ENCODE measurements around the gene PROCA1. TPM values are rescaled to one million over a fixed set of nuclear protein-coding genes. Genes with fewer than 3 reads are reported as not detected.
"Not testable (repeated sequence)": the region's sequence is repeated elsewhere in the genome, so short reads cannot be mapped to it uniquely, and the experiment has no call there.

The PROCA1 gene
- total RNA-seq, 1 donor from 2014 or later = 12.5 TPM

- DNase-seq (ENCODE audit: low spot score) = no peak
- Histone ChIP-seq H3K79me2 (ENCODE audit: low read depth) (peaks cover 48% of the 10 kb centered on the region), H3K36me3 (peaks cover 7% of the 10 kb centered on the region), H3K4me3 (peak overlapping the region; percentile 69), H2AFZ (replicated peaks) (no peak overlapping the region), H3K27me3 (no peaks in the 10 kb centered on the region), H4K20me1 (ENCODE audit: low read depth) (peaks cover 55% of the 10 kb centered on the region), H3K27ac (peak overlapping the region; percentile 89), H3K9me3 (ENCODE audit: low read depth) (no peaks in the 10 kb centered on the region), H3K4me2 (peak overlapping the region; percentile 85), H3F3A (ENCODE audit: low read depth) (peaks cover 83% of the 10 kb centered on the region), H3K9ac (peak overlapping the region; percentile 56), H3K4me1 (peaks cover 36% of the 10 kb centered on the region)
- Mint-ChIP-seq H3K9me3 (no peaks in the 10 kb centered on the region), H3K27me3 (ENCODE audit: insufficient read depth, low read depth) (no peaks in the 10 kb centered on the region), H3K27ac (peak overlapping the region; percentile 73), H3K4me1 (peaks cover 54% of the 10 kb centered on the region), H3K4me3 (peak overlapping the region; percentile 90), H3K36me3 (peaks cover 22% of the 10 kb centered on the region)
- TF ChIP-seq, protein P1, sequence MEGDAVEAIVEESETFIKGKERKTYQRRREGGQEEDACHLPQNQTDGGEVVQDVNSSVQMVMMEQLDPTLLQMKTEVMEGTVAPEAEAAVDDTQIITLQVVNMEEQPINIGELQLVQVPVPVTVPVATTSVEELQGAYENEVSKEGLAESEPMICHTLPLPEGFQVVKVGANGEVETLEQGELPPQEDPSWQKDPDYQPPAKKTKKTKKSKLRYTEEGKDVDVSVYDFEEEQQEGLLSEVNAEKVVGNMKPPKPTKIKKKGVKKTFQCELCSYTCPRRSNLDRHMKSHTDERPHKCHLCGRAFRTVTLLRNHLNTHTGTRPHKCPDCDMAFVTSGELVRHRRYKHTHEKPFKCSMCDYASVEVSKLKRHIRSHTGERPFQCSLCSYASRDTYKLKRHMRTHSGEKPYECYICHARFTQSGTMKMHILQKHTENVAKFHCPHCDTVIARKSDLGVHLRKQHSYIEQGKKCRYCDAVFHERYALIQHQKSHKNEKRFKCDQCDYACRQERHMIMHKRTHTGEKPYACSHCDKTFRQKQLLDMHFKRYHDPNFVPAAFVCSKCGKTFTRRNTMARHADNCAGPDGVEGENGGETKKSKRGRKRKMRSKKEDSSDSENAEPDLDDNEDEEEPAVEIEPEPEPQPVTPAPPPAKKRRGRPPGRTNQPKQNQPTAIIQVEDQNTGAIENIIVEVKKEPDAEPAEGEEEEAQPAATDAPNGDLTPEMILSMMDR (IDR thresholded peaks at IDR 0.05) = peak; percentile 10
- TF ChIP-seq EZH2 (IDR thresholded peaks at IDR 0.05) = no peak
- TF ChIP-seq EZH2phosphoT487 (IDR thresholded peaks at IDR 0.05) = no peak
These were observed 13.5 kb upstream of the PROCA1 start for GRCh38 chr17:28725166-28725659.

DNA sequence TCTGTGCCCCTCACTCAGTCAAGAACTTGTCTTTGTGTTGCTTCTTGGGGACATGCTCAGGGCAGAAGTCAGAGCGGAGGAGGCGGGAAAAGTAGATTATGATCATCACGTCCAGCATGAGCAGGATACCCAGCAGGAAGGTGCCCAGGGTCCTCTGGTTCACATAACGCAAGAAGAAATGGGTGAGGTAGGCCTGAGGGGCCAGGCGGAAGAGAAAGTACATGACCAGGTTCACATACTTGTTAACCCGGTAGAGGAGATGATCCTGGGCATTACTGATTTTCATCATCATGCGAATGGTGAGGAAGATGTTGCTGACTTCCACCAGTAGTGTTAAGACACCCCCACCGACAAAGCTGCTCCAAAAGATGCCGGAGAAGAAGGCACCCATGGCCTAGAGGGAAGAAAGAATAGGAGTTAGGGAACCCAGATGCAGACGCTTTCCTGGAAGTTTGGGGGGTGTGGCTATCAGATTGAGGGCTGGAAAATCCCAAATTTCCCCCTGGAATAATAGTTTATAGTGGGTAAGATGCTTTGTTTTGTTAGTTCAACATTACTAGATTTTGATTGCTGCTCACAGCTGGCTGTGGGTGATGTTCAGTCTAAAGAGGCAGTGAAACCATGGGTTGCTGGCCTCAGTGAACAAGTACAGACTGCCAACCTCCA lies 12.9 kb upstream of the PROCA1 start:
- H3K27ac ChIP-seq = no peak overlapping the region
- H3K4me3 Mint-ChIP-seq = peak overlapping the region; percentile 90
- H3F3A ChIP-seq (ENCODE audit: low read depth) = peaks cover 83% of the 10 kb centered on the region
- no peaks in the 10 kb centered on the region for H3K27me3 Mint-ChIP-seq (ENCODE audit: insufficient read depth, low read depth)
- no peak overlapping the region for H3K27ac Mint-ChIP-seq
- peaks cover 26% of the 10 kb centered on the region for H3K36me3 Mint-ChIP-seq
- H3K36me3 ChIP-seq = peaks cover 7% of the 10 kb centered on the region
- no peak overlapping the region for H2AFZ ChIP-seq (replicated peaks)
- H3K79me2 ChIP-seq (ENCODE audit: low read depth) = peaks cover 53% of the 10 kb centered on the region
- H3K27me3 ChIP-seq = no peaks in the 10 kb centered on the region
- no peak for TF ChIP-seq EZH2phosphoT487 (IDR thresholded peaks at IDR 0.05)
- H3K9me3 Mint-ChIP-seq = no peaks in the 10 kb centered on the region
- H3K9me3 ChIP-seq (ENCODE audit: low read depth) = no peaks in the 10 kb centered on the region
- H3K9ac ChIP-seq = no peak overlapping the region
- peaks cover 58% of the 10 kb centered on the region for H4K20me1 ChIP-seq (ENCODE audit: low read depth)
- peaks cover 36% of the 10 kb centered on the region for H3K4me1 ChIP-seq
- peak overlapping the region; percentile 69 for H3K4me3 ChIP-seq
- no peak for DNase-seq (ENCODE audit: low spot score)
- H3K4me2 ChIP-seq = peak overlapping the region; percentile 85
- H3K4me1 Mint-ChIP-seq = peaks cover 57% of the 10 kb centered on the region

DNA sequence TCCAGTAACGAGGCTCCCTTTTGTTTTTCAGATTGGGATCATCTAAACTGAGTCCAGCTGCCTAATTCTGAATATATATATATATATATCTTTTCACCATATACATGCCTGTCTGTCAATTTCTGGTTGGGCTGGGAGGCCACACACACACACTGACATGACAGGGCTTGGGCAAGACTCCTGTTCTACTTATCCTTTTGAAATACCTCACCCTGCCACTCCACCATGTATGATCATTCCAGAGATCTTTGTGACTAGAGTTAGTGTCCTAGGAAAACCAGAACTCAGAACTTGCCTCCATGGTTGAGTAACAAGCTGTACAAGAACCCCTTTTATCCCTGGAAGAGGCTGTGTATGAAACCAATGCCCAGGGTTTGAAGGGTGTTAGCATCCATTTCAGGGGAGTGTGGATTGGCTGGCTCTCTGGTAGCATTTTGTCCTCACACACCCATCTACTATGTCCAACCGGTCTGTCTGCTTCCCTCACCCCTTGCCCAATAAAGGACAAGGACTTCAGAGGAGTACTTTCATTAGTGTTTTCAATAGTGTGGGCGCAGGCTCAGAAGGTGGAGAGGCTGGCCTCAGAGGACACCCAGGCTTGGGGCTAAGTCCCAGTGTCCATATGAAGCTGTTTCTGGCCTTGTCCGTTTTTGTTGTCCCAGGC lies 12.3 kb upstream of the PROCA1 start:
- H2AFZ ChIP-seq (replicated peaks); H3K27me3 Mint-ChIP-seq (ENCODE audit: insufficient read depth, low read depth); H3K4me2 ChIP-seq; H3K36me3 ChIP-seq; H3K9me3 ChIP-seq (ENCODE audit: low read depth); H3K4me3 ChIP-seq; H3K27ac ChIP-seq; H3K27me3 ChIP-seq; H3K9me3 Mint-ChIP-seq; H3K9ac ChIP-seq; DNase-seq (ENCODE audit: low spot score); H3K27ac Mint-ChIP-seq: not testable (repeated sequence)
- H3K4me1 Mint-ChIP-seq = peaks cover 59% of the 10 kb centered on the region
- Histone ChIP-seq H3F3A (ENCODE audit: low read depth) (peaks cover 87% of the 10 kb centered on the region), H3K4me1 (peaks cover 36% of the 10 kb centered on the region), H3K79me2 (ENCODE audit: low read depth) (peaks cover 53% of the 10 kb centered on the region), H4K20me1 (ENCODE audit: low read depth) (peaks cover 58% of the 10 kb centered on the region)
- H3K4me3 Mint-ChIP-seq = peak overlapping the region; percentile 90
- peaks cover 26% of the 10 kb centered on the region for H3K36me3 Mint-ChIP-seq

GRCh38 chr17:28723159-28723835 lies 11.6 kb upstream of the PROCA1 start:
- peaks cover 58% of the 10 kb centered on the region for H4K20me1 ChIP-seq (ENCODE audit: low read depth)
- no peaks in the 10 kb centered on the region for H3K9me3 ChIP-seq (ENCODE audit: low read depth)
- no peak overlapping the region for H3K27ac ChIP-seq
- peaks cover 42% of the 10 kb centered on the region for H3K4me1 ChIP-seq
- Mint-ChIP-seq H3K36me3 (peaks cover 26% of the 10 kb centered on the region), H3K4me3 (peak overlapping the region; percentile 28), H3K27me3 (ENCODE audit: insufficient read depth, low read depth) (peaks cover 4% of the 10 kb centered on the region), H3K4me1 (peaks cover 62% of the 10 kb centered on the region), H3K27ac (no peak overlapping the region), H3K9me3 (no peaks in the 10 kb centered on the region)
- H3K9ac ChIP-seq = no peak overlapping the region
- peaks cover 7% of the 10 kb centered on the region for H3K36me3 ChIP-seq
- H3K4me2 ChIP-seq = no peak overlapping the region
- H2AFZ ChIP-seq (replicated peaks) = no peak overlapping the region
- H3K4me3 ChIP-seq = no peak overlapping the region
- peaks cover 90% of the 10 kb centered on the region for H3F3A ChIP-seq (ENCODE audit: low read depth)
- H3K79me2 ChIP-seq (ENCODE audit: low read depth) = peaks cover 53% of the 10 kb centered on the region
- DNase-seq (ENCODE audit: low spot score) = no peak
- H3K27me3 ChIP-seq = no peaks in the 10 kb centered on the region
- TF ChIP-seq, protein P1 (IDR thresholded peaks at IDR 0.05) = no peak
- TF ChIP-seq EZH2phosphoT487 (IDR thresholded peaks at IDR 0.05) (no peak), EZH2 (IDR thresholded peaks at IDR 0.05) (no peak)
